ENCODE results near the gene GNA15. TPM values are rescaled to one million over a fixed set of nuclear protein-coding genes. Genes with fewer than 3 reads are reported as not detected.

Gene GNA15
- total RNA-seq, 1 experiment from 2014 or later, result 6.2 TPM

DNA sequence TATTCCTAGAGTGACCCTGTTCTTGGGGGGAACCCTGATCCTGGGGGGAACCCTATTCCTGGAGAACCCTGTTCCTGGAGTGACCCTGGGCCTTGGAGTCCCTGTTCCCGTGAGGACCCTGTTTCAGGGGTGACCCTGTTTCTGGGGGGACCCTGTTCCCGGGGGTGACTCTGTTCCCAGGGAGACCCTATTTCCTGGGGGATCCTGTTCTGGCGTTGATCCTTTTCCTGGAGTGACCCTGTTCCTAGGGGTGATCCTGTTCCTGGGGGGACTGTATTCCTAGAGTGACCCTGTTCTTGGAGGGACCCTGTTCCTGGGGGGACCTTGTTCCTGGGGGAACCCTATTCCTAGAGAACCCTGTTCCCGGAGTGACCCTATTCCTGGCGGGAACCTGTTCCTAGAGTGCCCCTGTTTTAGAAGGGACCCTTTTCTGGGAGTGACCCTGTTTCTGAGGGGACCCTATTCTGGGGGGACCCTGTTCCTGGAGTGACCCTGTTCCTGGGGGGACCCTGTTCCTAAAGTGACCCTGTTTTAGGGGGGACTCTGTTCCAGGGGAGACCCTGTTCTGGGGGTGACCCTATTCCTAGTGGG is 15.0 kb downstream of the GNA15 start:
- no peaks in the 10 kb centered on the region for H3K9me3 ChIP-seq (ENCODE audit: control insufficient read depth, insufficient read depth, low read depth, low read length)
- H3K27me3 ChIP-seq (ENCODE audit: control insufficient read depth, insufficient read depth, low read length), result no peaks in the 10 kb centered on the region
- TF ChIP-seq, protein P1, sequence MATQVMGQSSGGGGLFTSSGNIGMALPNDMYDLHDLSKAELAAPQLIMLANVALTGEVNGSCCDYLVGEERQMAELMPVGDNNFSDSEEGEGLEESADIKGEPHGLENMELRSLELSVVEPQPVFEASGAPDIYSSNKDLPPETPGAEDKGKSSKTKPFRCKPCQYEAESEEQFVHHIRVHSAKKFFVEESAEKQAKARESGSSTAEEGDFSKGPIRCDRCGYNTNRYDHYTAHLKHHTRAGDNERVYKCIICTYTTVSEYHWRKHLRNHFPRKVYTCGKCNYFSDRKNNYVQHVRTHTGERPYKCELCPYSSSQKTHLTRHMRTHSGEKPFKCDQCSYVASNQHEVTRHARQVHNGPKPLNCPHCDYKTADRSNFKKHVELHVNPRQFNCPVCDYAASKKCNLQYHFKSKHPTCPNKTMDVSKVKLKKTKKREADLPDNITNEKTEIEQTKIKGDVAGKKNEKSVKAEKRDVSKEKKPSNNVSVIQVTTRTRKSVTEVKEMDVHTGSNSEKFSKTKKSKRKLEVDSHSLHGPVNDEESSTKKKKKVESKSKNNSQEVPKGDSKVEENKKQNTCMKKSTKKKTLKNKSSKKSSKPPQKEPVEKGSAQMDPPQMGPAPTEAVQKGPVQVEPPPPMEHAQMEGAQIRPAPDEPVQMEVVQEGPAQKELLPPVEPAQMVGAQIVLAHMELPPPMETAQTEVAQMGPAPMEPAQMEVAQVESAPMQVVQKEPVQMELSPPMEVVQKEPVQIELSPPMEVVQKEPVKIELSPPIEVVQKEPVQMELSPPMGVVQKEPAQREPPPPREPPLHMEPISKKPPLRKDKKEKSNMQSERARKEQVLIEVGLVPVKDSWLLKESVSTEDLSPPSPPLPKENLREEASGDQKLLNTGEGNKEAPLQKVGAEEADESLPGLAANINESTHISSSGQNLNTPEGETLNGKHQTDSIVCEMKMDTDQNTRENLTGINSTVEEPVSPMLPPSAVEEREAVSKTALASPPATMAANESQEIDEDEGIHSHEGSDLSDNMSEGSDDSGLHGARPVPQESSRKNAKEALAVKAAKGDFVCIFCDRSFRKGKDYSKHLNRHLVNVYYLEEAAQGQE (IDR thresholded peaks at IDR 0.05; ENCODE audit: insufficient read depth in 1 of 2, low read depth in 2 of 2, low read length in 1 of 2), result no peak
- TF ChIP-seq CTCF (IDR thresholded peaks at IDR 0.05) (no peak), TCF7L2 (IDR thresholded peaks at IDR 0.05; ENCODE audit: low read depth, low read length) (no peak), POLR2AphosphoS5 (IDR thresholded peaks at IDR 0.05; ENCODE audit: low read depth, low read length) (no peak), SIN3A (IDR thresholded peaks at IDR 0.05; ENCODE audit: borderline replicate concordance, insufficient read depth, low read depth, low read length) (no peak)
- ATAC-seq (no peak), DNase-seq (ENCODE audit: low read depth, low spot score) (no peak)
- no peak overlapping the region for H3K27ac ChIP-seq (ENCODE audit: low read length)
- H3K4me3 ChIP-seq (ENCODE audit: low read depth in 2 of 2, low read length in 2 of 2), result no peak overlapping the region
- H3K36me3 ChIP-seq (ENCODE audit: control insufficient read depth, insufficient read depth, low read length), result no peaks in the 10 kb centered on the region
- CTCF ChIA-PET, result no interaction called here
- peaks cover 6% of the 10 kb centered on the region for H3K4me1 ChIP-seq (ENCODE audit: control insufficient read depth, insufficient read depth, low read length)
- in situ Hi-C loops (cut with HindIII; ENCODE audit: low pct_unique_long_range_greater_than_20kb, low sequenced_read_pairs), result no loop called here
- POLR2A ChIA-PET, result no interaction called here
- BruUV-seq (replicated peaks), result no TSS peak
- intact Hi-C loops (cut with micrococcal nuclease; ENCODE audit: unreplicated experiment), result no loop called here

DNA sequence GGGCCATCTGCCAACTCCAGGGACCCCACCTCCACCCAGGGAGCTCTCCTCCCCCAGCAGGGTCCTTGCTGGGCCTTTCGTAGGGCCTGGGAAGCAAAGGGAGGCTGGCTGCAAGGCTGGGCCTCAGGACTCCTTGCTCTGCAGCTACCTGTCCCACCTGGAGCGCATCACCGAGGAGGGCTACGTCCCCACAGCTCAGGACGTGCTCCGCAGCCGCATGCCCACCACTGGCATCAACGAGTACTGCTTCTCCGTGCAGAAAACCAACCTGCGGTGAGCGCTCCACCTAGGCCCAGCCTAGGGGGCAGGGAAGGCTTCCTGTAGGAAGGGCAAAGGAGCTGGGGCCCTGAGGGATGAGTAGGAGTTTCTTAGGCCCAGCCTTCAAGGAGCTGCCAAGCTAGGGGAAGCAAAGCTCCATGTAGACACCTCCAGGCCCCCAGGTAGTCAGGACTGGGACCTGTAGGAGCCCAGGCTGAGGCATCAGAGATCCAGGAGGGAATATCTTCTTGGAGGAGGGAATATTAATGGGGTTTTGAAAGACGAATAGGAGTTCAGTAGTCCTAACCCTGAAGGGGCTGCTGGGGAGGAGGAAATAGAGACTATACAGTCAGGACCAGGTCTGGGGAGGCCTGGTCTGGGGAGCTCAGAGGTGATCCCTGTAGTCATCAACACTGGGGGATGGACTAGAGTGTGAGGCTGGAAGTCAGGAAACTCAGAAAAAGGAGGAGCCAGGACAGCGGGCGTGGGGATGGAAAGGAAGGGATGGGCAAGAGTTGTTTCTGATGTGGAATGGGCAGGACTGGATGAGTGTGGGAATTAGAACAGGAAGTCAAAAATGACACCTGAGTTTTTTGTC is 16.0 kb downstream of the GNA15 start:
- no peaks in the 10 kb centered on the region for H3K36me3 ChIP-seq (ENCODE audit: control insufficient read depth, insufficient read depth, low read length)
- in situ Hi-C loops (cut with HindIII; ENCODE audit: low pct_unique_long_range_greater_than_20kb, low sequenced_read_pairs), result no loop called here
- H3K27ac ChIP-seq (ENCODE audit: low read length), result no peak overlapping the region
- TF ChIP-seq SIN3A (IDR thresholded peaks at IDR 0.05; ENCODE audit: borderline replicate concordance, insufficient read depth, low read depth, low read length), result no peak
- TF ChIP-seq POLR2AphosphoS5 (IDR thresholded peaks at IDR 0.05; ENCODE audit: low read depth, low read length), result no peak
- TF ChIP-seq CTCF (IDR thresholded peaks at IDR 0.05), result no peak
- TF ChIP-seq TCF7L2 (IDR thresholded peaks at IDR 0.05; ENCODE audit: low read depth, low read length), result no peak
- TF ChIP-seq, protein P1 (IDR thresholded peaks at IDR 0.05; ENCODE audit: insufficient read depth in 1 of 2, low read depth in 2 of 2, low read length in 1 of 2), result no peak
- ATAC-seq, result no peak
- H3K4me3 ChIP-seq (ENCODE audit: low read depth in 2 of 2, low read length in 2 of 2), result no peak overlapping the region
- DNase-seq (ENCODE audit: low read depth, low spot score), result no peak
- POLR2A ChIA-PET, result no interaction called here
- peaks cover 6% of the 10 kb centered on the region for H3K4me1 ChIP-seq (ENCODE audit: control insufficient read depth, insufficient read depth, low read length)
- no peaks in the 10 kb centered on the region for H3K9me3 ChIP-seq (ENCODE audit: control insufficient read depth, insufficient read depth, low read depth, low read length)
- H3K27me3 ChIP-seq (ENCODE audit: control insufficient read depth, insufficient read depth, low read length), result no peaks in the 10 kb centered on the region
- CTCF ChIA-PET, result no interaction called here
- intact Hi-C loops (cut with micrococcal nuclease; ENCODE audit: unreplicated experiment), result no loop called here
- no TSS peak for BruUV-seq (replicated peaks)
